ENCODE data around the gene FAM20C. TPM values are rescaled to one million over a fixed set of nuclear protein-coding genes. Genes with fewer than 3 reads are reported as not detected.

FAM20C gene
- total RNA-seq, 1 experiment from 2014 or later: 6.1 TPM

GRCh38 chr7:188727-189500, 3.5 kb upstream of the FAM20C start:
- DNase-seq: no peak
- Histone ChIP-seq H3K36me3 (no peaks in the 10 kb centered on the region), H3K27me3 (no peaks in the 10 kb centered on the region), H3K27ac (no peak overlapping the region), H3K9me3 (replicated peaks) (no peaks in the 10 kb centered on the region), H3K4me1 (peaks cover 4% of the 10 kb centered on the region), H3K4me3 (no peak overlapping the region)

- peaks cover 4% of the 10 kb centered on the region for H3K4me1 ChIP-seq
- no peaks in the 10 kb centered on the region for H3K9me3 ChIP-seq (replicated peaks)
- no peak overlapping the region for H3K27ac ChIP-seq
- no peak for DNase-seq
- no peak overlapping the region for H3K4me3 ChIP-seq
- no peaks in the 10 kb centered on the region for H3K36me3 ChIP-seq
- H3K27me3 ChIP-seq: no peaks in the 10 kb centered on the region
Observed at GRCh38 chr7:189719-190118, 2.7 kb upstream of the FAM20C start.

- H3K27me3 ChIP-seq: no peaks in the 10 kb centered on the region
- no peak for DNase-seq
- peaks cover 4% of the 10 kb centered on the region for H3K4me1 ChIP-seq
- no peak overlapping the region for H3K27ac ChIP-seq
- H3K36me3 ChIP-seq: no peaks in the 10 kb centered on the region
- no peak overlapping the region for H3K4me3 ChIP-seq
- H3K9me3 ChIP-seq (replicated peaks): no peaks in the 10 kb centered on the region
Observed at GRCh38 chr7:190196-190595, 2.2 kb upstream of the FAM20C start.

GRCh38 chr7:191105-191980, 1.0 kb upstream of the FAM20C start:
- Histone ChIP-seq H3K27me3 (no peaks in the 10 kb centered on the region), H3K27ac (no peak overlapping the region), H3K9me3 (replicated peaks) (no peaks in the 10 kb centered on the region), H3K4me3 (peak overlapping the region; percentile 68), H3K36me3 (no peaks in the 10 kb centered on the region), H3K4me1 (peaks cover 4% of the 10 kb centered on the region)
- peak; percentile 27 to 55 for DNase-seq

GRCh38 chr7:192701-193480, 520 bp downstream of the FAM20C start:
- Histone ChIP-seq H3K36me3 (no peaks in the 10 kb centered on the region), H3K9me3 (replicated peaks) (no peaks in the 10 kb centered on the region), H3K4me1 (peaks cover 1% of the 10 kb centered on the region), H3K4me3 (peak overlapping the region; percentile 58), H3K27me3 (no peaks in the 10 kb centered on the region), H3K27ac (no peak overlapping the region)
- no peak for DNase-seq

GRCh38 chr7:193481-194251, 1.3 kb downstream of the FAM20C start:
- Histone ChIP-seq H3K4me1 (no peaks in the 10 kb centered on the region), H3K9me3 (replicated peaks) (no peaks in the 10 kb centered on the region), H3K27me3 (no peaks in the 10 kb centered on the region), H3K4me3 (peak overlapping the region; percentile 58), H3K27ac (no peak overlapping the region), H3K36me3 (no peaks in the 10 kb centered on the region)
- DNase-seq: no peak

- no peaks in the 10 kb centered on the region for H3K4me1 ChIP-seq
Observed at GRCh38 chr7:194252-195009, 2.1 kb downstream of the FAM20C start.

GRCh38 chr7:195010-195829, 2.8 kb downstream of the FAM20C start:
- H3K4me1 ChIP-seq: no peaks in the 10 kb centered on the region
- H3K36me3 ChIP-seq: no peaks in the 10 kb centered on the region
- no peaks in the 10 kb centered on the region for H3K9me3 ChIP-seq (replicated peaks)
- no peak for DNase-seq
- no peak overlapping the region for H3K27ac ChIP-seq
- no peaks in the 10 kb centered on the region for H3K27me3 ChIP-seq
- H3K4me3 ChIP-seq: peak overlapping the region; percentile 58; the same call in 1 of the 2 replicates

More at GRCh38 chr7:194252-195009, 2.1 kb downstream of the FAM20C start:
- peak in 1 of 2 experiments; percentile 42 for DNase-seq
- Histone ChIP-seq H3K27me3 (no peaks in the 10 kb centered on the region), H3K4me3 (peak overlapping the region; percentile 58), H3K9me3 (replicated peaks) (no peaks in the 10 kb centered on the region), H3K36me3 (no peaks in the 10 kb centered on the region), H3K27ac (no peak overlapping the region)

GRCh38 chr7:195830-196128, 3.4 kb downstream of the FAM20C start:
- DNase-seq: no peak
- Histone ChIP-seq H3K9me3 (replicated peaks) (no peaks in the 10 kb centered on the region), H3K36me3 (no peaks in the 10 kb centered on the region), H3K4me1 (no peaks in the 10 kb centered on the region), H3K27me3 (no peaks in the 10 kb centered on the region), H3K4me3 (no peak overlapping the region), H3K27ac (no peak overlapping the region)

- H3K4me1 ChIP-seq: no peaks in the 10 kb centered on the region
- H3K4me3 ChIP-seq: no peak overlapping the region
- H3K27ac ChIP-seq: no peak overlapping the region
- H3K27me3 ChIP-seq: no peaks in the 10 kb centered on the region
- H3K9me3 ChIP-seq (replicated peaks): no peaks in the 10 kb centered on the region
- no peaks in the 10 kb centered on the region for H3K36me3 ChIP-seq
- no peak for DNase-seq
Observed at GRCh38 chr7:196283-196682, 3.9 kb downstream of the FAM20C start.

GRCh38 chr7:196778-197321, 4.5 kb downstream of the FAM20C start:
- DNase-seq: no peak
- Histone ChIP-seq H3K4me3 (no peak overlapping the region), H3K27me3 (no peaks in the 10 kb centered on the region), H3K9me3 (replicated peaks) (no peaks in the 10 kb centered on the region), H3K27ac (no peak overlapping the region), H3K36me3 (no peaks in the 10 kb centered on the region), H3K4me1 (no peaks in the 10 kb centered on the region)

- no peak overlapping the region for H3K27ac ChIP-seq
- no peaks in the 10 kb centered on the region for H3K36me3 ChIP-seq
- H3K4me1 ChIP-seq: no peaks in the 10 kb centered on the region
- no peak overlapping the region for H3K4me3 ChIP-seq
- H3K27me3 ChIP-seq: no peaks in the 10 kb centered on the region
- DNase-seq: no peak
- H3K9me3 ChIP-seq (replicated peaks): no peaks in the 10 kb centered on the region
Observed at GRCh38 chr7:197413-198335, 5.3 kb downstream of the FAM20C start.
